ENCODE results near the gene DGCR8.

DNA sequence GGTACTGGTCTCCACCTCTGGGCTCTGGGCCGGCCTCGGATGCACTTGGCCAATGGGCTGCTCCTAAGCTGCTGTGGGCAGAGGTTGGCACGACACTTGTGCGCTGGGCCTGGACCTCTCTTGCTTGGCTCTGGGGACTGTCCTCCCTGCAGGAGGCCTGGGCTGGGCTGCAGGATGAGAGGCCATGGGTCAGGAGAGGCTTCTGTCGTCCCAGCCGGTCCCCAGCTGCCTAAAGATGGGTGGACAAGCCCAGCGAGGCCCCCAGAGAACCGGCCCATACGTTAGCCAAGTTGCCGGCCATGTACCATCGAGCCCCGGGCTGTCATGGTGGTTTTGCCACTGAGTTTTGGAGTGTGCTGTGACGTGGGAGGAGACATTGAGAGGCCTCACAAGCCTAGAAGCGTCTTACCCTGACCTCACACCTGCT is 72.4 kb downstream of the DGCR8 start:
- TF ChIP-seq, protein P1, sequence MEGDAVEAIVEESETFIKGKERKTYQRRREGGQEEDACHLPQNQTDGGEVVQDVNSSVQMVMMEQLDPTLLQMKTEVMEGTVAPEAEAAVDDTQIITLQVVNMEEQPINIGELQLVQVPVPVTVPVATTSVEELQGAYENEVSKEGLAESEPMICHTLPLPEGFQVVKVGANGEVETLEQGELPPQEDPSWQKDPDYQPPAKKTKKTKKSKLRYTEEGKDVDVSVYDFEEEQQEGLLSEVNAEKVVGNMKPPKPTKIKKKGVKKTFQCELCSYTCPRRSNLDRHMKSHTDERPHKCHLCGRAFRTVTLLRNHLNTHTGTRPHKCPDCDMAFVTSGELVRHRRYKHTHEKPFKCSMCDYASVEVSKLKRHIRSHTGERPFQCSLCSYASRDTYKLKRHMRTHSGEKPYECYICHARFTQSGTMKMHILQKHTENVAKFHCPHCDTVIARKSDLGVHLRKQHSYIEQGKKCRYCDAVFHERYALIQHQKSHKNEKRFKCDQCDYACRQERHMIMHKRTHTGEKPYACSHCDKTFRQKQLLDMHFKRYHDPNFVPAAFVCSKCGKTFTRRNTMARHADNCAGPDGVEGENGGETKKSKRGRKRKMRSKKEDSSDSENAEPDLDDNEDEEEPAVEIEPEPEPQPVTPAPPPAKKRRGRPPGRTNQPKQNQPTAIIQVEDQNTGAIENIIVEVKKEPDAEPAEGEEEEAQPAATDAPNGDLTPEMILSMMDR (IDR thresholded peaks at IDR 0.05): no peak
- TF ChIP-seq EP300 (IDR thresholded peaks at IDR 0.05) (no peak), POLR2A (IDR thresholded peaks at IDR 0.05) (no peak)
